Panc1 (cell line): ENCODE measurements around the gene HYPK. TPM values are rescaled to one million over a fixed set of nuclear protein-coding genes. Genes with fewer than 3 reads are reported as not detected.
A peak's percentile ranks its signal among the peaks of the same experiment; 100 is the strongest.
"Not testable (repeated sequence)": the region's sequence is repeated elsewhere in the genome, so short reads cannot be mapped to it uniquely, and the experiment has no call there.

Source experiments
- ATAC-seq: fragments of 200-7000 bp; cut with Tn5 transposase; 2 replicates; pipeline ENCODE4 v1.9.1; 2020; ENCODE audit warnings: mild to moderate bottlenecking, moderate library complexity
- BruUV-seq: library from RNA; stranded (reverse); fragments of 400-500 nt; replicated peaks from 2 replicates; lab custom pipeline; 2021; lab: Mats Ljungman, UMichigan
- CTCF ChIA-PET: fragments of 300-600 bp; sonication (Branson Sonifier 250); formaldehyde crosslinking; loops from one replicate; lab custom pipeline; 2022; ENCODE audit warnings: antibody characterized with exemption; lab: Charles Lee
- POLR2A ChIA-PET: fragments of 300-600 bp; sonication (Branson Sonifier 250); formaldehyde crosslinking; loops from one replicate; lab custom pipeline; 2022; ENCODE audit warnings: antibody characterized with exemption; lab: Charles Lee
- DNase-seq: peaks from one replicate; pipeline ENCODE4 v3.0.0-alpha.2; 2010; ENCODE audit warnings: low read depth, low spot score
- H3K27ac ChIP-seq: 2 replicates; pipeline ENCODE4 v1.5.1; 2011; ENCODE audit warnings: mild to moderate bottlenecking, low read length, inconsistent platforms
- H3K27me3 ChIP-seq: fragments of 200-500 bp; sonication (Bioruptor generic); 2 replicates; pipeline ENCODE4 v1.6.0; 2014; ENCODE audit warnings: low read length, inconsistent platforms; ENCODE audit not compliant: control insufficient read depth, insufficient read depth
- H3K36me3 ChIP-seq: fragments of 200-500 bp; sonication (Bioruptor generic); 2 replicates; pipeline ENCODE4 v1.5.1; 2014; ENCODE audit warnings: inconsistent platforms, mild to moderate bottlenecking, low read length, moderate library complexity; ENCODE audit not compliant: control insufficient read depth, insufficient read depth
- H3K4me1 ChIP-seq: 2 replicates; pipeline ENCODE4 v1.5.1; 2011; ENCODE audit warnings: inconsistent platforms, mild to moderate bottlenecking, low read length, moderate library complexity; ENCODE audit not compliant: control insufficient read depth, insufficient read depth
- H3K4me3 ChIP-seq, 2 experiments: 2 replicates each; pipeline ENCODE4 v1.5.1; 2011 to 2012; ENCODE audit warnings: low read depth in 2 of 2, low read length in 2 of 2, mild to moderate bottlenecking in 2 of 2, inconsistent platforms in 1 of 2, moderate library complexity in 1 of 2
- H3K9me3 ChIP-seq: fragments of 200-500 bp; sonication (Bioruptor generic); 2 replicates; pipeline ENCODE4 v1.5.1; 2014; ENCODE audit warnings: low read depth, mild to moderate bottlenecking, inconsistent platforms, low read length, moderate library complexity; ENCODE audit not compliant: control insufficient read depth, insufficient read depth
- CTCF ChIP-seq: fragments of 450-650 bp; IDR thresholded peaks from 2 replicates; pipeline ENCODE4 v1.5.1; 2017; ENCODE audit warnings: mild to moderate bottlenecking
- POLR2AphosphoS5 ChIP-seq: IDR thresholded peaks from 2 replicates; pipeline ENCODE4 v1.6.1; 2012; ENCODE audit warnings: mild to moderate bottlenecking, low read depth, low read length, moderate library complexity
- REST ChIP-seq, 2 experiments: IDR thresholded peaks; 2 replicates each; pipeline ENCODE4 v1.6.1; 2011 to 2012; ENCODE audit warnings: low read depth in 2 of 2, control low read depth in 1 of 2, low read length in 1 of 2, mild to moderate bottlenecking in 1 of 2, moderate library complexity in 1 of 2; ENCODE audit not compliant: insufficient read depth in 1 of 2
- SIN3A ChIP-seq: IDR thresholded peaks from 2 replicates; pipeline ENCODE4 v1.6.1; 2012; ENCODE audit warnings: low read depth, mild to moderate bottlenecking, low read length, moderate library complexity, borderline replicate concordance; ENCODE audit not compliant: insufficient read depth
- TCF7L2 ChIP-seq: IDR thresholded peaks from 2 replicates; pipeline ENCODE4 v1.6.1; 2011; ENCODE audit warnings: mild to moderate bottlenecking, low read depth, low read length, inconsistent platforms
- in situ Hi-C: cut with HindIII; loops from 2 replicates; pipeline ENCODE4 v1.10.0; 2016; ENCODE audit warnings: low sequenced_read_pairs, low pct_unique_long_range_greater_than_20kb
- intact Hi-C: fragments of 100-400 bp; cut with micrococcal nuclease; formaldehyde crosslinking; loops from one replicate; pipeline ENCODE4 v1.10.0; 2022; ENCODE audit not compliant: unreplicated experiment
- total RNA-seq: library from RNA; stranded (reverse); gene quantifications from one replicate; pipeline ENCODE4 v1.2.1, GENCODE V29; 2021; ENCODE audit not compliant: unreplicated experiment

The HYPK gene
- total RNA-seq, 1 experiment from 2014 or later: 24.8 TPM

DNA sequence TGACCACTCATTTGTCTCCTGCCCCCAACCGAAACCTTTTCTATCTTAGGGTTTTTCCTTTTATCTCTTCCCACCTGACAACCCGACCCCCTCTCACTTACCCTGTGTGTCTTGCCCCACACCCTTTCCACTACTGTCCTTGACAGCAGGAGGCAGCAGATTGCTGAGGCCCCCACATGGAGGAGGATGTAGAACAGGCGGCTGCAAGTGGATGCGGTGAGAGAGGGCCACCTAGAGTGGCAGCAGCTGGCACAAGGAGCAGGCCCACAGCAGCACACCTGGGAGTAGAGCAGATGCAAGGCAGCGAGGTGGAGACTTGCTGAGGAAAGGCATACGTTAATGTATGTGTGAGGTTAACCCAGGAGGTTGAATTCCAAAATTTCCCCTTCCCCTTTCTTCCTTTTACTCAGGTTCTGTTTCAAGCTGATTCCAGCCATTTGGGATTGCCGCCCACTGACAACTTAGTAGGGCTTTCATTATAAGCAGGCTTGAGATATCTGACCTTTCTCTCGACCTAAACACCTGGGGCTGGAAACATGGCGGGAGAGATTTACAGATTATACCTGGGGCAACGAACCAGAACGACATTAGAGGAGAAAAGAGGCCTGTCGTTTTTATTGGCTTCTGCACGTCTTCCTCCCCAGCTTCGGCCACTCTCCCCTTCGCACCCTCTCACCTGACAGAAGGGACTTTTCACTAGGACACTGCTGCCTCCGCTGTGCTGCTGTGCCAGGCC, 1.0 kb upstream of the HYPK start:
- BruUV-seq: no TSS peak
- intact Hi-C loops (no loop called here), in situ Hi-C loops (no loop called here)
- no peaks in the 10 kb centered on the region for H3K27me3 ChIP-seq
- peaks cover 43% of the 10 kb centered on the region for H3K4me1 ChIP-seq
- peaks cover 10% of the 10 kb centered on the region for H3K36me3 ChIP-seq
- ATAC-seq: no peak
- TF ChIP-seq TCF7L2 (no peak), POLR2AphosphoS5 (no peak; the same call in 1 of the 2 replicates), REST (IDR thresholded peaks at IDR 0.05; ENCODE audit: insufficient read depth in 1 of 2, low read depth in 2 of 2, low read length in 1 of 2) (no peak), CTCF (no peak), SIN3A (no peak)
- H3K27ac ChIP-seq: peak overlapping the region; percentile 93
- ChIA-PET POLR2A (no interaction called here), CTCF (no interaction called here)
- no peaks in the 10 kb centered on the region for H3K9me3 ChIP-seq
- DNase-seq: no peak
- H3K4me3 ChIP-seq: no peak overlapping the region

DNA sequence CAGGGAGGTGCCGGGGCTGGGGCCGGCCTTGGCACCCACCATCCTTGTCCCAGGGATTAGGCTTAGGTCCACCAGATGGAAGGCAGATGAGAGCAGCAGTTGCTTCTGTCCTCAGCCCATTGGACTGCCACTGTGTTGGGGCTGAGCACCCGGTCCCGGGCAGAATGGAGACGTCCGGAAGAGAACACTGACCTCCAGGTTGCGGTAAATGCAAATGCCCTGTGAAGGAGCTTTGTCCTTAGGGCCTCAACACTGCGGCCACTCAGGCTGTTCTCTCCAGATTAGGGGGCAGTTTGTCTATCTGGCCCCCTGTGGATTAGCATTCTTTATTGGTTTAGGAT, 484 bp upstream of the HYPK start, which contains the start of gene SERINC4:
SERINC4 (minus strand) TSS at position 276 of the 341 bp plus-strand sequence; CDS start at position 42, 234 bp downstream.
- peak within 1 kb of the TSS; percentile 93 to 100 for H3K4me3 ChIP-seq
- TF ChIP-seq REST (IDR thresholded peaks at IDR 0.05; ENCODE audit: insufficient read depth in 1 of 2, low read depth in 2 of 2, low read length in 1 of 2): no peak
- TF ChIP-seq SIN3A: no peak
- TF ChIP-seq TCF7L2: no peak
- no peak for TF ChIP-seq CTCF
- TF ChIP-seq POLR2AphosphoS5: no peak
- no peaks in the 10 kb centered on the region for H3K27me3 ChIP-seq
- intact Hi-C loops: no loop called here
- in situ Hi-C loops: no loop called here
- CTCF ChIA-PET: no interaction called here
- POLR2A ChIA-PET: interaction anchor here (0.9 kb wide), 1 partner anchor 28 kb away, joined by 4 read pairs; no protein-coding TSS in a partner anchor
- H3K27ac ChIP-seq: peak within 1 kb of the TSS; percentile 93
- no TSS peak for BruUV-seq
- DNase-seq: no peak
- H3K36me3 ChIP-seq: peaks cover 14% of the 10 kb centered on the region
- H3K9me3 ChIP-seq: no peaks in the 10 kb centered on the region
- ATAC-seq: 0 out of 2 replicates have a peak, but pooled peaks have one; percentile 4
- H3K4me1 ChIP-seq: peaks cover 38% of the 10 kb centered on the region

DNA sequence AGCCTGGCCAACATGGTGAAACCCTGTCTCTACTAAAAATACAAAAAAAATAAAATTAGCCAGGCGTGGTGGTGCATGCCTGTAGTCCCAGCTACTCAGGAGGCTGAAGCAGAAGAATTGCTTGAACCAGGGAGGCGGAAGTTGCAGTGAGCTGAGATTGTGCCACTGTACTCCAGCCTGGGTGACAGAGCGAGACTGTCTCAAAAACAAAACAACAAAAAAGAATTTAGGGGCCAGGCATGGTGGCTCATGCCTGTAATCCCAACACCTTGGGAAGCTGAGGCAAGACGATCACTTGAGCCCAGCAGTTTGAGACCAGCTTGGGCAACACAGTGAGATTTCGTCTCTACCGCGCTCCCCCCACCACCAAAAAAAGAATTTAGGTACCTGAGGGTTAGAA, 2.3 kb downstream of the HYPK start:
- in situ Hi-C loops, H3K27ac ChIP-seq, H3K27me3 ChIP-seq, BruUV-seq, H3K9me3 ChIP-seq, ATAC-seq, POLR2A ChIA-PET, intact Hi-C loops, CTCF ChIA-PET, DNase-seq, H3K4me3 ChIP-seq: not testable (repeated sequence)
- peaks cover 29% of the 10 kb centered on the region for H3K4me1 ChIP-seq
- peaks cover 15% of the 10 kb centered on the region for H3K36me3 ChIP-seq
